HEK293 (cell line): ENCODE measurements around the gene PIP4K2A.

ENCODE experiments used
- CTCF ChIA-PET: fragments of 350-600 bp; formaldehyde crosslinking; extraction: SDS; loops from one replicate; lab custom pipeline; 2021; ENCODE audit warnings: antibody characterized with exemption; lab: Yijun Ruan, JAX
- POLR2A ChIA-PET: fragments of 300-600 bp; formaldehyde crosslinking; extraction: SDS; loops from one replicate; lab custom pipeline; 2020; ENCODE audit warnings: antibody characterized with exemption, inconsistent platforms; lab: Yijun Ruan, JAX
- H3K27ac ChIP-seq: fragments of 200-500 bp; sonication (Bioruptor generic); 2 replicates; pipeline ENCODE4 v1.5.1; 2014; ENCODE audit warnings: low read depth, low read length, control low read depth, inconsistent platforms; ENCODE audit errors: extremely low read depth
- H3K36me3 ChIP-seq, 2 experiments: fragments of 200-500 bp in 1 of 2; sonication (Bioruptor generic) in 1 of 2; 1 replicate in 1 of 2; 2 replicates in 1 of 2; pipeline ENCODE4 v1.5.1; 2014 to 2017; ENCODE audit warnings: inconsistent platforms in 2 of 2, low read length in 2 of 2; ENCODE audit not compliant: control insufficient read depth in 2 of 2, insufficient read depth in 1 of 2
- H3K4me1 ChIP-seq: fragments of 200-500 bp; sonication (Bioruptor generic); 2 replicates; pipeline ENCODE4 v1.5.1; 2014; ENCODE audit warnings: mild to moderate bottlenecking, low read length, inconsistent platforms; ENCODE audit not compliant: control insufficient read depth, insufficient read depth
- H3K4me3 ChIP-seq: 2 replicates; pipeline ENCODE4 v1.5.1; 2011; ENCODE audit warnings: low read depth, mild to moderate bottlenecking, control low read depth, low read length, moderate library complexity
- H3K9me3 ChIP-seq: fragments of 200-500 bp; sonication (Bioruptor generic); 2 replicates; pipeline ENCODE4 v1.5.1; 2014; ENCODE audit warnings: low read depth, low read length, inconsistent platforms; ENCODE audit not compliant: control insufficient read depth, insufficient read depth
- BCL11B ChIP-seq: fragments of 450-650 bp; formaldehyde crosslinking; IDR thresholded peaks from 2 replicates; pipeline ENCODE4 v1.5.1; 2016; ENCODE audit warnings: low read depth, missing biosample characterization, missing genetic modification characterization
- GLI4 ChIP-seq: fragments of 450-650 bp; formaldehyde crosslinking; IDR thresholded peaks from 2 replicates; pipeline ENCODE4 v1.5.1; 2016; ENCODE audit warnings: missing biosample characterization, missing genetic modification characterization
- MZF1 ChIP-seq: fragments of 450-650 bp; formaldehyde crosslinking; IDR thresholded peaks from 2 replicates; pipeline ENCODE4 v1.5.1; 2017; ENCODE audit warnings: missing biosample characterization, missing genetic modification characterization, borderline replicate concordance
- PRDM1 ChIP-seq: fragments of 450-650 bp; formaldehyde crosslinking; IDR thresholded peaks from 2 replicates; pipeline ENCODE4; 2016; ENCODE audit warnings: missing biosample characterization, missing genetic modification characterization
- RBAK ChIP-seq: fragments of 450-650 bp; formaldehyde crosslinking; IDR thresholded peaks from 2 replicates; pipeline ENCODE4 v1.5.1; 2016; ENCODE audit warnings: missing biosample characterization, missing genetic modification characterization
- REPIN1 ChIP-seq: fragments of 450-650 bp; formaldehyde crosslinking; IDR thresholded peaks from 2 replicates; pipeline ENCODE4 v1.5.1; 2017; ENCODE audit warnings: missing biosample characterization, missing genetic modification characterization, low read depth
- SP7 ChIP-seq: fragments of 450-650 bp; formaldehyde crosslinking; IDR thresholded peaks from 2 replicates; pipeline ENCODE4 v1.5.1; 2016; ENCODE audit warnings: missing biosample characterization, missing genetic modification characterization
- ZBTB17 ChIP-seq: fragments of 450-650 bp; formaldehyde crosslinking; IDR thresholded peaks from 2 replicates; pipeline ENCODE4 v1.5.1; 2016; ENCODE audit warnings: missing biosample characterization, missing genetic modification characterization
- ZEB2 ChIP-seq: fragments of 450-650 bp; formaldehyde crosslinking; IDR thresholded peaks from 2 replicates; pipeline ENCODE4 v1.5.1; 2016; ENCODE audit warnings: missing biosample characterization, missing genetic modification characterization
- ZNF138 ChIP-seq: fragments of 450-650 bp; formaldehyde crosslinking; IDR thresholded peaks from 2 replicates; pipeline ENCODE4 v1.5.1; 2016; ENCODE audit warnings: missing biosample characterization, missing genetic modification characterization, borderline replicate concordance
- ZNF366 ChIP-seq: fragments of 450-650 bp; formaldehyde crosslinking; conservative IDR thresholded peaks from 2 replicates; pipeline ENCODE4 v1.5.1; 2016; ENCODE audit warnings: missing biosample characterization, missing genetic modification characterization
- ZNF391 ChIP-seq: fragments of 450-650 bp; formaldehyde crosslinking; IDR thresholded peaks from 2 replicates; pipeline ENCODE4 v1.5.1; 2016; ENCODE audit warnings: low read depth, missing biosample characterization, missing genetic modification characterization, borderline replicate concordance
- ZNF394 ChIP-seq: fragments of 450-650 bp; formaldehyde crosslinking; IDR thresholded peaks from 2 replicates; pipeline ENCODE4 v1.5.1; 2016; ENCODE audit warnings: missing biosample characterization, missing genetic modification characterization, mild to moderate bottlenecking, moderate library complexity, borderline replicate concordance
- ZNF48 ChIP-seq: fragments of 450-650 bp; formaldehyde crosslinking; IDR thresholded peaks from 2 replicates; pipeline ENCODE4 v1.5.1; 2016; ENCODE audit warnings: missing biosample characterization, missing genetic modification characterization
- ZNF549 ChIP-seq: fragments of 450-650 bp; IDR thresholded peaks from 2 replicates; pipeline ENCODE4 v1.5.1; 2018; ENCODE audit warnings: missing biosample characterization, missing genetic modification characterization, mild to moderate bottlenecking, inconsistent platforms, moderate library complexity
- ZNF555 ChIP-seq: fragments of 450-650 bp; formaldehyde crosslinking; conservative IDR thresholded peaks from 2 replicates; pipeline ENCODE4 v1.5.1; 2017; ENCODE audit warnings: missing biosample characterization, mild to moderate bottlenecking, missing genetic modification characterization, inconsistent platforms
- ZNF558 ChIP-seq: fragments of 450-650 bp; formaldehyde crosslinking; IDR thresholded peaks from 2 replicates; pipeline ENCODE4 v1.5.1; 2016; ENCODE audit warnings: missing biosample characterization, missing genetic modification characterization
- ZNF600 ChIP-seq: fragments of 450-650 bp; formaldehyde crosslinking; IDR thresholded peaks from 2 replicates; pipeline ENCODE4 v1.5.1; 2016; ENCODE audit warnings: missing biosample characterization, missing genetic modification characterization
- ZNF629 ChIP-seq: fragments of 450-650 bp; formaldehyde crosslinking; IDR thresholded peaks from 2 replicates; pipeline ENCODE4 v1.5.1; 2017; ENCODE audit warnings: missing biosample characterization, missing genetic modification characterization
- ZNF660 ChIP-seq: fragments of 450-650 bp; IDR thresholded peaks from 2 replicates; pipeline ENCODE4 v1.5.1; 2018; ENCODE audit warnings: missing biosample characterization, mild to moderate bottlenecking, missing genetic modification characterization
- ZNF747 ChIP-seq: fragments of 450-650 bp; formaldehyde crosslinking; IDR thresholded peaks from 2 replicates; pipeline ENCODE4 v1.5.1; 2016; ENCODE audit warnings: missing biosample characterization, missing genetic modification characterization
- ZNF76 ChIP-seq: fragments of 450-650 bp; formaldehyde crosslinking; IDR thresholded peaks from 2 replicates; pipeline ENCODE4; 2016; ENCODE audit warnings: low read depth, missing biosample characterization, missing genetic modification characterization, borderline replicate concordance
- TF ChIP-seq, protein P1 (sequence below): fragments of 450-650 bp; formaldehyde crosslinking; IDR thresholded peaks from 2 replicates; pipeline ENCODE4 v1.5.1; 2017; ENCODE audit warnings: missing biosample characterization, missing genetic modification characterization
- TF ChIP-seq, protein P2 (sequence below): fragments of 450-650 bp; formaldehyde crosslinking; IDR thresholded peaks from 2 replicates; pipeline ENCODE4 v1.5.1; 2016; ENCODE audit warnings: missing biosample characterization, missing genetic modification characterization

Gene PIP4K2A

DNA sequence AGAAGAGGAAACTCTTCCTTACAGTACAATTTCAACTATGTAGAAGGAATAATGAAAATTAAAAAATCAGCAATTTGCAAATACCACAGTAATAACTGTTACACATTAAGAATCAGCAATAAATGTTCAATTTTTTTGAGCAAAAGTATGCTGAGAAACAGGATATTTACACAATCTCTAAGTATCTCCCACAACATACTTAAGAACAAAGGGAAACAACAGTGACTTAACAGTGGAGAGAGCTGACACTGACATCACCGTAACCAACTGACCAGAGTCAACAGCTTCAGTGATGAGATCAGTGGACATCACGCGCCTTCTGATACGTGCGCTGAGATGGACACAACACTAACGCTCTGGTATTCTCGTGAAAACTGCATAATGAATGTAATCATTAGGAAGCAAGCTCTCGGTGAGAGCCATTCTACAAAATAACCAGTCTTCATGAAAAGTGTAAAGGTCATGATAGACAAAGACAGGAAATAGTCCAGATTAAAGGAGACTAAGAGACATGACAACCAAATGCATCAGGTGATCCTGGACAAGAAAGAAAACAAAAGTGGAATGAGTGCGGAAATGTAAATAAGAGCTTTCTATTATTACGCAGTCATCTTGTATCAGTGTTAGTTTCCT is 82.6 kb downstream of the PIP4K2A start:
- ChIA-PET POLR2A (no interaction called here), CTCF (interaction anchor here (0.8 to 1.0 kb wide), 4 partner anchors 17 to 1827 kb away, joined by 3 to 4 read pairs (median 4); no protein-coding TSS in a partner anchor)
- Histone ChIP-seq H3K27ac (no peak overlapping the region), H3K9me3 (no peaks in the 10 kb centered on the region), H3K4me3 (no peak overlapping the region), H3K4me1 (peaks cover 6% of the 10 kb centered on the region), H3K36me3 (no peaks in the 10 kb centered on the region)
- TF ChIP-seq ZNF629 (tag by site-specific recombination) (0 out of 2 replicates have a peak, but pooled peaks have one; percentile 24), ZNF558 (tag by site-specific recombination) (no peak)

DNA sequence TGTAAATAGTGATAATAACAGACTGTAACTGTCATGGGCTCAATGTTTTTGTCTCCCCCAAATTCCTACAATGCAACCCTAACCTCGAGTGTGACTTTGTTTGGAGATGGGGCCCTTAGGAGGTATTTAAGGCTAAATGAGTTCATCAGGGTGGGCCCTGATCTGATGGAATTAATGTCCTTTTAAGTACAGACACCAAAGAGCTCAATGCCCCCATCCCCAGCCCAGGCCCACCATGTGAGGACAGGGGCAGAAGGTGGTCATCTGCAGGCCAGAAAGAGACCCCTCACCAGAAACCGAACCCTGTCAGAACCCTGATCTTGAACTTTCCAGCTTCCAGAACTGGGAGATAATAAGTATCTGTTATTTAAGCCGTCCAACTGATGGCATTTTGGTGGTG is 83.2 kb downstream of the PIP4K2A start:
- CTCF ChIA-PET: interaction anchor here (0.9 kb wide), 1 partner anchor 58 kb away, joined by 4 read pairs; no protein-coding TSS in a partner anchor
- Histone ChIP-seq H3K4me3 (no peak overlapping the region), H3K36me3 (no peaks in the 10 kb centered on the region), H3K27ac (no peak overlapping the region), H3K4me1 (peaks cover 8% of the 10 kb centered on the region), H3K9me3 (no peaks in the 10 kb centered on the region)
- TF ChIP-seq, protein P1, sequence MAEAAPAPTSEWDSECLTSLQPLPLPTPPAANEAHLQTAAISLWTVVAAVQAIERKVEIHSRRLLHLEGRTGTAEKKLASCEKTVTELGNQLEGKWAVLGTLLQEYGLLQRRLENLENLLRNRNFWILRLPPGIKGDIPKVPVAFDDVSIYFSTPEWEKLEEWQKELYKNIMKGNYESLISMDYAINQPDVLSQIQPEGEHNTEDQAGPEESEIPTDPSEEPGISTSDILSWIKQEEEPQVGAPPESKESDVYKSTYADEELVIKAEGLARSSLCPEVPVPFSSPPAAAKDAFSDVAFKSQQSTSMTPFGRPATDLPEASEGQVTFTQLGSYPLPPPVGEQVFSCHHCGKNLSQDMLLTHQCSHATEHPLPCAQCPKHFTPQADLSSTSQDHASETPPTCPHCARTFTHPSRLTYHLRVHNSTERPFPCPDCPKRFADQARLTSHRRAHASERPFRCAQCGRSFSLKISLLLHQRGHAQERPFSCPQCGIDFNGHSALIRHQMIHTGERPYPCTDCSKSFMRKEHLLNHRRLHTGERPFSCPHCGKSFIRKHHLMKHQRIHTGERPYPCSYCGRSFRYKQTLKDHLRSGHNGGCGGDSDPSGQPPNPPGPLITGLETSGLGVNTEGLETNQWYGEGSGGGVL (tag by site-specific recombination): no peak
- TF ChIP-seq ZNF394 (tag by site-specific recombination) (no peak), ZNF549 (no peak), BCL11B (tag by site-specific recombination) (no peak), ZNF555 (tag by site-specific recombination) (no peak), ZNF391 (no peak), ZNF48 (no peak)
- POLR2A ChIA-PET: no interaction called here

DNA sequence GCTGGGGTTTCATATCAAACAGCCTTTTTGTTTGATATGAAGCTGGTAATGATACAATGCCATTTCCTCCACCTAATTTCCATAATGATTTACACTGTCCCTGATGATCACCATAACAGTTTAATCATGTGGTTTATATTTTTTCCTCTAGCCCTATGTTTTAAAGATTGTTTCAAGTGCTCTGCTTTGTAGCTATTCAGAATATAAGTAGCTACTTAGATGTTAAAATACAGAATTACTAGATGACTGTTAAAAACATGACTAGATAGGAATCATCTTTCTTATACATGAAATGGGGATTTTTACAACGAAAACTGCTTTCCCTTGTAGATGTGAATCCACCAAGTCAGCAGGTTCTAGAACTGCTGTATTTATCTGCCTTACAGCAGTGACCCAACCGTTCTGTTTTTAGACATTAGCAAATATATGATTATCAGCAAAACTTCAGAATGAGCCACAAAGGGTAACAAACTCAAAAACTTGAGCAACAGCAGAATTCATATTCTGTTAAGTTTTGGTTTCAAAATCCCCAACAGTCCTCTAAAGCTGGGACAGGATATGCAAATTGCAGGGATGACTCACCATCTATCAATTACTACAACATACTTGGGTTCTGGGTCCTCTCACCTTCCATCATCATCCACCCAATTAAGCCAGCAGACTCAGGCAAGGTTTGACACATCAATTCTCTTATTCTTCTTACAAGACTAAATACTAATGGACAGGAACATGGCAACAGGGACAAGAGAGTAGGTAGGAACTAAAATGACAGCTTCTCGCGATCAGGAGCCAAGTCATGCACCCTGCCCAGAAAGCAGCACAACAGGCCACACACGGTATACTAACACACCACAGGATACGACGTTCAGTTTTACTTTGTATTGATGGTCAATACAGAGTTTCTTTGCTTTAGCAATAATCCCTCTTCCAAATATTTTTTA is 83.9 kb downstream of the PIP4K2A start:
- ChIA-PET POLR2A (no interaction called here), CTCF (no interaction called here)
- H3K36me3 ChIP-seq: no peaks in the 10 kb centered on the region
- no peaks in the 10 kb centered on the region for H3K9me3 ChIP-seq
- peaks cover 14% of the 10 kb centered on the region for H3K4me1 ChIP-seq
- H3K4me3 ChIP-seq: no peak overlapping the region
- H3K27ac ChIP-seq: no peak overlapping the region
- TF ChIP-seq ZNF660 (tag by site-specific recombination) (0 out of 2 replicates have a peak, but pooled peaks have one; percentile 13), GLI4 (tag by site-specific recombination) (no peak), ZNF600 (tag by site-specific recombination) (peak; percentile 93), RBAK (tag by site-specific recombination) (no peak), ZNF138 (tag by site-specific recombination) (no peak), ZNF747 (no peak), REPIN1 (tag by site-specific recombination) (no peak), PRDM1 (peak; percentile 20; the same call in 1 of the 2 replicates), ZBTB17 (tag by site-specific recombination) (peak; percentile 70; the same call in 1 of the 2 replicates), ZNF629 (tag by site-specific recombination) (peak; percentile 42; the same call in 1 of the 2 replicates), SP7 (tag by site-specific recombination) (peak; percentile 53; the same call in 1 of the 2 replicates), ZNF366 (peak; percentile 52), ZNF76 (tag by site-specific recombination) (no peak), MZF1 (tag by site-specific recombination) (peak; percentile 93), ZEB2 (tag by site-specific recombination) (peak; percentile 33; the same call in 1 of the 2 replicates)
- TF ChIP-seq, protein P2, sequence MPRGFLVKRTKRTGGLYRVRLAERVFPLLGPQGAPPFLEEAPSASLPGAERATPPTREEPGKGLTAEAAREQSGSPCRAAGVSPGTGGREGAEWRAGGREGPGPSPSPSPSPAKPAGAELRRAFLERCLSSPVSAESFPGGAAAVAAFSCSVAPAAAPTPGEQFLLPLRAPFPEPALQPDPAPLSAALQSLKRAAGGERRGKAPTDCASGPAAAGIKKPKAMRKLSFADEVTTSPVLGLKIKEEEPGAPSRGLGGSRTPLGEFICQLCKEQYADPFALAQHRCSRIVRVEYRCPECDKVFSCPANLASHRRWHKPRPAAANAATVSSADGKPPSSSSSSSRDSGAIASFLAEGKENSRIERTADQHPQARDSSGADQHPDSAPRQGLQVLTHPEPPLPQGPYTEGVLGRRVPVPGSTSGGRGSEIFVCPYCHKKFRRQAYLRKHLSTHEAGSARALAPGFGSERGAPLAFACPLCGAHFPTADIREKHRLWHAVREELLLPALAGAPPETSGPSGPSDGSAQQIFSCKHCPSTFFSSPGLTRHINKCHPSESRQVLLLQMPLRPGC (tag by site-specific recombination): 0 out of 2 replicates have a peak, but pooled peaks have one; percentile 26
